PFSK-1 (cell line): ENCODE measurements around the gene CRIP2.

Experiments used
- FOXP2 ChIP-seq: optimal IDR thresholded peaks from 2 replicates; pipeline ENCODE3; 2011; ENCODE audit warnings: borderline replicate concordance, control low read depth, inconsistent platforms; ENCODE audit not compliant: insufficient read depth; ENCODE audit errors: extremely low read length, extremely low read depth
- POLR2AphosphoS5 ChIP-seq: IDR thresholded peaks from 2 replicates; pipeline ENCODE4 v1.6.1; 2012; ENCODE audit warnings: low read depth, mild to moderate bottlenecking, control low read depth, low read length, moderate library complexity
- SIN3A ChIP-seq: IDR thresholded peaks from 2 replicates; pipeline ENCODE4 v1.6.1; 2012; ENCODE audit warnings: mild to moderate bottlenecking, low read length, moderate library complexity, borderline replicate concordance; ENCODE audit not compliant: insufficient read depth
- TAF1 ChIP-seq: IDR thresholded peaks from 2 replicates; pipeline ENCODE4 v1.6.1; 2012; ENCODE audit warnings: low read length, control low read depth, borderline replicate concordance; ENCODE audit not compliant: insufficient read depth
- TF ChIP-seq, protein P1 (sequence below), 2 experiments: IDR thresholded peaks; 2 replicates each; pipeline versions ENCODE4 v1.6.1 to v1.8.0; 2011 to 2012; ENCODE audit warnings: low read depth in 2 of 2, low read length in 2 of 2, control low read depth in 1 of 2, inconsistent platforms in 1 of 2, mild to moderate bottlenecking in 1 of 2, moderate library complexity in 1 of 2; ENCODE audit not compliant: insufficient read depth in 1 of 2

CRIP2 gene

DNA sequence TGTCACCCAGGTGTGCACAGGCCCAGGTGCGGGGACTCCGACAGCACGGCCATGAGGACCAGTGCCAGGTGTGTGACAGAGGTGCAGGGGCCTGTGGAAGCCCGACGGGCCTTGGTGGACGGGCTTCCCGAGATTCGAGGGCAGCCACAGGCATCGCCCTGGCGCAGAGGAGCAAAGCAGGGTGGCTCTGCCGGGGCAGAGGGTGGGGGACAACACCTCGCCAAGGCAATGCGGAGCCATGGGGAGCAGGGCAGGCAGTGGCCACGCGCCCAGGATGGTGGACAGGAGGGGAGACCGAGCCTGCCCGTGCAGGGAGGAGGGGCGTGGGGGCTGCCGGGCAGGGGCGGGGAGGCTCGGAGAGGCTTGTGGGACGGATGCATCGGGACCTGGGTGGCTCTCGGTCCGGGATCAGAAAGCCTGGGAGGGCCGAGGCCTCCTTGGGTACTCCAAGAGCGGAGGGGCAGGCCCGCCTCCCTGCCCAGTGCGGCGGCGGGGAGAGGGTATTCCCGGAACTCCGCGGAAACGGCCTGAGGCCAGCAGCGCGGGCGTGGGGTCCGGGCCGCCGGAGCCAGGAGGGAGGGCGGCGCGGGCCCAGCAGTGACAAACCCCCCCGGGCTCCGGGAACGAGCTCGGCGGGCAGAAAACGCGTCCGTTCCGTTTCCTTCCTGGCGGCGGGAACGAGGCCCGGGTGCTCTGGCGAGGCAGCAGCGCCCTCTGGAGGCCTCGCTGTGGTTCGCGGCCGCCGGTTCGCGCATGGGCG is 53.4 kb downstream of the CRIP2 start:
- TF ChIP-seq, protein P1, sequence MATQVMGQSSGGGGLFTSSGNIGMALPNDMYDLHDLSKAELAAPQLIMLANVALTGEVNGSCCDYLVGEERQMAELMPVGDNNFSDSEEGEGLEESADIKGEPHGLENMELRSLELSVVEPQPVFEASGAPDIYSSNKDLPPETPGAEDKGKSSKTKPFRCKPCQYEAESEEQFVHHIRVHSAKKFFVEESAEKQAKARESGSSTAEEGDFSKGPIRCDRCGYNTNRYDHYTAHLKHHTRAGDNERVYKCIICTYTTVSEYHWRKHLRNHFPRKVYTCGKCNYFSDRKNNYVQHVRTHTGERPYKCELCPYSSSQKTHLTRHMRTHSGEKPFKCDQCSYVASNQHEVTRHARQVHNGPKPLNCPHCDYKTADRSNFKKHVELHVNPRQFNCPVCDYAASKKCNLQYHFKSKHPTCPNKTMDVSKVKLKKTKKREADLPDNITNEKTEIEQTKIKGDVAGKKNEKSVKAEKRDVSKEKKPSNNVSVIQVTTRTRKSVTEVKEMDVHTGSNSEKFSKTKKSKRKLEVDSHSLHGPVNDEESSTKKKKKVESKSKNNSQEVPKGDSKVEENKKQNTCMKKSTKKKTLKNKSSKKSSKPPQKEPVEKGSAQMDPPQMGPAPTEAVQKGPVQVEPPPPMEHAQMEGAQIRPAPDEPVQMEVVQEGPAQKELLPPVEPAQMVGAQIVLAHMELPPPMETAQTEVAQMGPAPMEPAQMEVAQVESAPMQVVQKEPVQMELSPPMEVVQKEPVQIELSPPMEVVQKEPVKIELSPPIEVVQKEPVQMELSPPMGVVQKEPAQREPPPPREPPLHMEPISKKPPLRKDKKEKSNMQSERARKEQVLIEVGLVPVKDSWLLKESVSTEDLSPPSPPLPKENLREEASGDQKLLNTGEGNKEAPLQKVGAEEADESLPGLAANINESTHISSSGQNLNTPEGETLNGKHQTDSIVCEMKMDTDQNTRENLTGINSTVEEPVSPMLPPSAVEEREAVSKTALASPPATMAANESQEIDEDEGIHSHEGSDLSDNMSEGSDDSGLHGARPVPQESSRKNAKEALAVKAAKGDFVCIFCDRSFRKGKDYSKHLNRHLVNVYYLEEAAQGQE (IDR thresholded peaks at IDR 0.05; ENCODE audit: insufficient read depth in 1 of 2, low read depth in 2 of 2, low read length in 2 of 2), result no peak
- TF ChIP-seq SIN3A, result no peak
- TF ChIP-seq TAF1, result no peak
- TF ChIP-seq FOXP2, result no peak
- TF ChIP-seq POLR2AphosphoS5, result no peak

DNA sequence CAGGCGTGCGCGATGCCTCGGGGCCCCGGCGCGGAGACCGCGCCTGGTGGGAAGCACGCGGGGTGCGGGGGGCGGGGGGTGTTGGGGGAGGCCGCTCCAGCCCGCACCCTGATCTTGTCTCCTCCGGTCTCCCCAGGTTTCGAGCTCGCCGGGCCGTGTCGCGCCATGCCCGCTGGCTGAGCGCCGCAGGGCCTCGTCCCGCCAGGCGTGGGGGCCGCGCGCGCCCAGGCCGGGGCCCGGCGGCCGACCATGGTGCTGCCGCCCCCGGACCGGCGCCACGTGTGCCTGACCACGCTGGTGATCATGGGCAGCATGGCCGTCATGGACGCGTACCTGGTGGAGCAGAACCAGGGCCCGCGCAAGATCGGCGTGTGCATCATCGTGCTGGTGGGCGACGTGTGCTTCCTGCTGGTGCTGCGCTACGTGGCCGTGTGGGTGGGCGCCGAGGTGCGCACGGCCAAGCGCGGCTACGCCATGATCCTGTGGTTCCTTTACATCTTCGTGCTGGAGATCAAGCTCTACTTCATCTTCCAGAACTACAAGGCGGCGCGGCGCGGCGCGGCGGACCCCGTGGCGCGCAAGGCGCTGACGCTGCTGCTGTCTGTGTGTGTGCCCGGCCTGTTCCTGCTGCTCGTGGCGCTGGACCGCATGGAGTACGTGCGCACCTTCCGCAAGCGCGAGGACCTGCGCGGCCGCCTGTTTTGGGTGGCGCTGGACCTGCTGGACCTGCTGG is 54.1 kb downstream of the CRIP2 start:
- TF ChIP-seq, protein P1 (IDR thresholded peaks at IDR 0.05; ENCODE audit: insufficient read depth in 1 of 2, low read depth in 2 of 2, low read length in 2 of 2), result no peak
- no peak for TF ChIP-seq SIN3A

DNA sequence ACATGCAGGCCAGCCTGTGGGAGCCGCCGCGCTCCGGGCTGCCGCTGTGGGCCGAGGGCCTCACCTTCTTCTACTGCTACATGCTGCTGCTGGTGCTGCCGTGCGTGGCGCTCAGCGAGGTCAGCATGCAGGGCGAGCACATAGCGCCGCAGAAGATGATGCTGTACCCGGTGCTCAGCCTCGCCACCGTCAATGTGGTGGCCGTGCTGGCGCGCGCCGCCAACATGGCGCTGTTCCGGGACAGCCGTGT is 54.6 kb downstream of the CRIP2 start:
- no peak for TF ChIP-seq FOXP2
- TF ChIP-seq, protein P1 (IDR thresholded peaks at IDR 0.05; ENCODE audit: insufficient read depth in 1 of 2, low read depth in 2 of 2, low read length in 2 of 2), result no peak
- TF ChIP-seq POLR2AphosphoS5, result no peak
- no peak for TF ChIP-seq SIN3A
- TF ChIP-seq TAF1, result no peak
